ENCODE data around the gene GARS1. TPM values are rescaled to one million over a fixed set of nuclear protein-coding genes. Genes with fewer than 3 reads are reported as not detected.
A peak's percentile ranks its signal among the peaks of the same experiment; 100 is the strongest.

GARS1 gene
- total RNA-seq, 4 donors from 2014 or later: 33.5 to 71.2 (median 58.1) TPM

GRCh38 chr7:30549931-30550493 lies 44.7 kb upstream of the GARS1 start:
- TF ChIP-seq POLR2A (IDR thresholded peaks at IDR 0.05) (no peak), CTCF (IDR thresholded peaks at IDR 0.05) (no peak)
- intact Hi-C loops (cut with DNase I; ENCODE audit: low total_unique reads): no loop called here
- Histone ChIP-seq H3K27me3 (no peaks in the 10 kb centered on the region), H3K27ac (peak overlapping the region in 1 of 2 donors; percentile 61), H3K36me3 (no peaks in the 10 kb centered on the region), H3K4me1 (no peaks in the 10 kb centered on the region), H3K4me3 (no peak overlapping the region), H3K9me3 (no peaks in the 10 kb centered on the region)
- no peak for DNase-seq

- intact Hi-C loops (cut with DNase I; ENCODE audit: low total_unique reads): no loop called here
- TF ChIP-seq POLR2A (IDR thresholded peaks at IDR 0.05): no peak
- TF ChIP-seq CTCF (IDR thresholded peaks at IDR 0.05): no peak
- H3K9me3 ChIP-seq: no peaks in the 10 kb centered on the region
- no peaks in the 10 kb centered on the region for H3K27me3 ChIP-seq
- H3K4me3 ChIP-seq: no peak overlapping the region
- no peaks in the 10 kb centered on the region for H3K4me1 ChIP-seq
- no peak overlapping the region for H3K27ac ChIP-seq
- no peak for DNase-seq
- no peaks in the 10 kb centered on the region for H3K36me3 ChIP-seq
These were observed 42.3 kb upstream of the GARS1 start for GRCh38 chr7:30552330-30552729.

- Histone ChIP-seq H3K36me3 (no peaks in the 10 kb centered on the region), H3K4me3 (no peak overlapping the region), H3K9me3 (no peaks in the 10 kb centered on the region), H3K27me3 (no peaks in the 10 kb centered on the region), H3K27ac (no peak overlapping the region), H3K4me1 (no peaks in the 10 kb centered on the region)
- intact Hi-C loops (cut with DNase I; ENCODE audit: low total_unique reads): no loop called here
- TF ChIP-seq CTCF (IDR thresholded peaks at IDR 0.05): no peak
- no peak for TF ChIP-seq POLR2A (IDR thresholded peaks at IDR 0.05)
- DNase-seq: no peak
These were observed 41.5 kb upstream of the GARS1 start for GRCh38 chr7:30553141-30553540.

- no peaks in the 10 kb centered on the region for H3K27me3 ChIP-seq
- no peaks in the 10 kb centered on the region for H3K4me1 ChIP-seq
- H3K36me3 ChIP-seq: no peaks in the 10 kb centered on the region
- H3K9me3 ChIP-seq: no peaks in the 10 kb centered on the region
- no peak overlapping the region for H3K27ac ChIP-seq
- TF ChIP-seq CTCF (IDR thresholded peaks at IDR 0.05) (no peak), POLR2A (IDR thresholded peaks at IDR 0.05) (no peak)
- intact Hi-C loops (cut with DNase I; ENCODE audit: low total_unique reads): no loop called here
- DNase-seq: no peak
- no peak overlapping the region for H3K4me3 ChIP-seq
These were observed 41.1 kb upstream of the GARS1 start for GRCh38 chr7:30553546-30553945.

GRCh38 chr7:30555525-30555924 lies 39.2 kb upstream of the GARS1 start:
- DNase-seq: no peak
- Histone ChIP-seq H3K4me3 (no peak overlapping the region), H3K27me3 (no peaks in the 10 kb centered on the region), H3K27ac (no peak overlapping the region), H3K9me3 (no peaks in the 10 kb centered on the region), H3K4me1 (no peaks in the 10 kb centered on the region), H3K36me3 (no peaks in the 10 kb centered on the region)
- TF ChIP-seq POLR2A (IDR thresholded peaks at IDR 0.05): no peak
- no peak for TF ChIP-seq CTCF (IDR thresholded peaks at IDR 0.05)
- intact Hi-C loops (cut with DNase I; ENCODE audit: low total_unique reads): no loop called here
